Forelimb muscle (tissue), 1 donor: ENCODE results near the gene TCL1A. TPM values are rescaled to one million over a fixed set of nuclear protein-coding genes. Genes with fewer than 3 reads are reported as not detected.

Experiments used
- DNase-seq: peaks from one replicate; pipeline ENCODE4 v3.0.0-alpha.2; 2013; ENCODE audit warnings: low read depth
- polyA plus RNA-seq: library from polyadenylated mRNA; unstranded; fragments of 120-200 nt; gene quantifications from one replicate; pipeline ENCODE4 v1.2.1, GENCODE V29; 2013; ENCODE audit not compliant: insufficient read length

TCL1A gene
- polyA plus RNA-seq, 1 donor = 0.73 TPM

GRCh38 chr14:95705518-95705917, 8.4 kb downstream of the TCL1A start:
- no peak for DNase-seq

DNA sequence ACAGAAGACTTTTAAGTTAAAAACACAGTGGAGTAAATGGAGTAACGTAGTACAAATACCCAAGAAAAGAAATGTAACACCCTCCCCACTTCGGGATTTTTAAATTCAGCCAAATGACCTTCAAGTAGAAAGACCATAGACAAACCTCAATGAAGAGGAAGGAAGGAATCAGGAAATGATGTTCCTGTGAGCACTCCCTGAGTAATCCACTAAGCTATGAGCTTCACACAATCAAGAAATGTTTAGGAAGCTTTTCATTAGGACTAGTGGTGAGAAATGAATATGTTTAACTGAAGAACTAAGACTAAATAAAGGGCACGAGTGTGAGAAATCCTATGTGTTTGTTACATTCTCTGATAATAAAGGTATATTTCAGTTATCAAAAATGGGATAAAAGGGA, 10.1 kb downstream of the TCL1A start:
- no peak for DNase-seq

- no peak for DNase-seq
Measured at GRCh38 chr14:95703341-95703740, 10.6 kb downstream of the TCL1A start.

DNA sequence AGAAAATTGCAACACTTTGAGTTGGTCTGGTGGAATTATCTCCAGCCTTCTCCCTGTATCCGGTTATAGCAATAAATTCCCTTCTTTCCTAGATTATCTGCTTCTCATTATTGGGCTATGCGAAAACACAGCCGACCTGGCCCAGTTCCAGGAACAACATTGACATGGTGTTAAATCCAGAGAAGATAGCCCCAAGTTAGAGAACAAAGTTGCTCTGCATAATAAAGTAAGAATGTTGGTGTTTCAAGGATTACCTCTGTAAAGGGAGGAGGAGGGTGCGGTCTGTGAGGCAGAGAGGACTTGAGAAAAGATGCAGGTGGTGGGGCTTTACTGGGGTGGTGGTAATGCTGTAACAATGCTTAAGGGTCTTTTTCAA, 12.1 kb downstream of the TCL1A start:
- DNase-seq = no peak

- DNase-seq = no peak
Measured at GRCh38 chr14:95700221-95700976, 13.5 kb downstream of the TCL1A start.

GRCh38 chr14:95699412-95699811, 14.5 kb downstream of the TCL1A start:
- no peak for DNase-seq

- no peak for DNase-seq
Measured at GRCh38 chr14:95698287-95698686, 15.6 kb downstream of the TCL1A start.

DNA sequence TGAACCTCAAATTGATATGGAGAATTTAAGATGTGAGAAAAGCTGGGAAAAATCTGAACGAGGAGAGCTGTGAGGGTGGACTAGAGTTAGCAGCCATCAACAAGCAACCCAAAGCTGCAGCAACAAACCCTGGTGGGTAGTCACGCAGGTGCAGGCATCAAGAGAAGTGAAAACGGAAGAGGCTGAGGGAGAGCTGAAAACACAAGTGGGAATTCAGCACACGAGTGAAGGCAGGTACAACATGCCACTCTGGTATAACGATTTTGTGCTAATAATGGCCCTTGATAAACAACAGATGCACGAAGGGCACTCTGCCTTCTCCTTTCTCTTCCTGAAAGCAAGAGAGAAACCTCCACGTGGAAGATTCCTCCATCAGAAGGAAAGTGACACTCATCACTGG, 16.2 kb downstream of the TCL1A start:
- DNase-seq = no peak

GRCh38 chr14:95696741-95697140, 17.2 kb downstream of the TCL1A start:
- DNase-seq = no peak

- no peak for DNase-seq
Measured at GRCh38 chr14:95695913-95696312, 18.0 kb downstream of the TCL1A start.

- DNase-seq = no peak
Measured at GRCh38 chr14:95695051-95695450, 18.9 kb downstream of the TCL1A start.

DNA sequence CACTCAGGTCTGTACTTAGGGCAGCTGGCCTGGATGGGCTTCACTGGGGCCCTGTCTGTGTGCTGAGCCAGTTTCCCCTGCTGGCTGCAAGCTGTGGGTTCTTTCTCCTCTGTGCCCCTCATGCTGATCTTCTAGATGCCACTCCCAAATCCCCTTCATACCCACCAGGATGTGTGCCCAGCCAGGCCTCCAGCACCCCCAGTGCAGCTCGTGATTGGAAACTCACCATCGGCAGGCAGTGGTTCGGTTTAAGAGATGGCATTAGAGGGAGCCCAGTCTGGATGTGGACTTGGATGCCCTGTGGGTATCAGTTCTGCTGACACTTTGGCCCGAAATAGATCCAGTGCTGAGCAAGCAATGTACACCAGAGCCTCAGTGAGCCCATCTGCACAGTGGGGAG, 21.8 kb downstream of the TCL1A start:
- DNase-seq = no peak

GRCh38 chr14:95691591-95691990, 22.3 kb downstream of the TCL1A start:
- no peak for DNase-seq

- no peak for DNase-seq
Measured at GRCh38 chr14:95690815-95691214, 23.1 kb downstream of the TCL1A start.

DNA sequence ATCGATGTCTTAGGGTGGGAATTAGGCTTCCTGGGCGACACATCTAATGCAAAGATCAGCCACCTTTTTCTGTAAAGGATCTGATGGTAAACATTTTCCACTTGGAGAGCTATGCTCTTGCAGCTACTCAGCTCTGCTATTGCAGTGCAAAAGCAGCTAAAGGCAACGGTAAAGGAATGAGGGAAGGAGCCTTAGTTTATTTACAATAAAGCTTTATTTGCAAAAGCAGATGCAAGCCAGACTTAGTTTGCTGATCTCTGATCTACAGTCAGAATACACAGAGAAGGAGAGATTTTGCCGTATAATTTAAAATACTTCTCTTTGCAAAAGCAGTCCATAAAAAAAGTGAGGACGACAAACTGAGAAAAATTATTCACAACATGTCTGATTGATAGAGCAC, 24.5 kb downstream of the TCL1A start:
- DNase-seq = no peak

GRCh38 chr14:95686935-95687334, 27.0 kb downstream of the TCL1A start:
- DNase-seq = no peak

- no peak for DNase-seq
Measured at GRCh38 chr14:95685978-95686922, 27.7 kb downstream of the TCL1A start, which contains the start of gene TCL1B. Gene TCL1B (plus strand): TSS chr14:95686426. CDS start chr14:95686468, 42 bp downstream.

- no peak for DNase-seq
Measured at GRCh38 chr14:95683793-95684192, 30.1 kb downstream of the TCL1A start.

DNA sequence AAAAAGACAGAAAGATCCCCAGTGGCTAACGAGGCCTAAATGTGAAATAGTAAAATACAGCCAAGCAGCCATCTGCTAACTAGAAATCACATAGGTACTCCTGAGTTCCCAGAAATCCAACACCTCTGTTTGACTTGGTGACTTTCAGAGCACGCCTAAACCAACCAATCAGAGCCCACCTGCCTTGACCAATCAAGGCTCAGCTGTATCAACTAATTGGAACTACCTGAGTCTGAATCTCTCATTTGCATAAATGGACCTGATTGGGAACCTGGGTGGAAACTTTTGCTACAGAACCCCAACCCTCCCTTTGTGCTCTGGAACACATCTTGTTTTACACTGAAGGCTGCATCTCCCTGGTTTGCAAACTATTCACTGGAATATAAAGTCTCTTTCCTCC, 32.8 kb downstream of the TCL1A start:
- DNase-seq = no peak

DNA sequence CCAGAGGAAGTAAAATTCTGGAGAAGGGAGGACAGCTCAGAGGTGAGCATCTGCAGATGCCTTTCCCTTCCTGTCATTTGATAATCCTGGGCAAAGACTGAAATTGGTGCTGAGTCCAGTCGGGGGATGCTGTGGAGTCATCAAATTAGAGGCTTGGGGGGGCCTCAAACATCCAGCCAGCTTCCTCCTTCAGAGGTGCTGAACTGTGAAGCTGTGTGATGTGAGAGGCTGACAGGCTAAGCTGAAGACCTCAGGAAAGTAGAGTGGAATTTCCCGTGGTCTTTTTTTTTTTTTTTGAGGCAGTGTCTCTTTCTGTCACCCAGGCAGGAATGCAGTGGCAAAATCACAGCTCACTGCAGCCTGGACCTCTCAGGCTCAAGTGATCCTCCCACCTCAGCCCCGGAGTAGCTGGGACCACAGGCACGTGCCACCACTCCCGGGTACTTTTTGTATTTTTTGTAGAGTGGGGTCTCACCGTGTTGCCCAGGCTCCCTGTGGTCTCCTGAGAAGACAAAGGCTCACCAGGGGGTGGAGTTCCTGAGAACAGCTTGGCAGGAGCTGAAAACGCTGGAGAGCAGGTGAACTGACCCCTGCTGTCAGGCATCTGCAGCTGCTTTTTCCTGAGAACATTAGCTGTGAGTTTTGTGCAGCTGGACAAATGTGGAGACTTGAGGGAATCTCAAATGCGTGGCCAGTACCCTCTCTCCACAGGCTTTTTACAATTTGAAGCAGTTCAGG, 33.8 kb downstream of the TCL1A start:
- no peak for DNase-seq

GRCh38 chr14:95679148-95679815, 34.6 kb downstream of the TCL1A start:
- DNase-seq = no peak
